CD4-positive, CD25-positive, alpha-beta regulatory T cell (primary cell): ENCODE data around the gene HNRNPCL1. TPM values are rescaled to one million over a fixed set of nuclear protein-coding genes. Genes with fewer than 3 reads are reported as not detected.

Experiments used
- polyA plus RNA-seq, 4 donors: library from polyadenylated mRNA; unstranded; fragments of 300-500 nt; fragmentation: Illumina TruSeq; gene quantifications; one replicate each; pipeline ENCODE4 v1.2.3, GENCODE V29; 2021
- total RNA-seq: library from RNA; stranded (reverse); gene quantifications from one replicate; pipeline ENCODE4 v1.2.3, GENCODE V29; 2022

HNRNPCL1 gene
- total and polyA plus RNA-seq, 5 donors from 2014 or later = 0.17 TPM; not detected in 4

Other genes with a start within 250 kb of the HNRNPCL1 start
- 15.2 TPM for gene DHRS3, start 230.5 kb downstream of the HNRNPCL1 start, total RNA-seq
- 10 to 100 TPM in 3 of 4 donors, 1 to 10 TPM in 1; 8.8 to 25.6 (median 16.1) TPM for gene DHRS3, start 230.5 kb downstream of the HNRNPCL1 start, polyA plus RNA-seq
- gene AADACL4, start 204.6 kb downstream of the HNRNPCL1 start, total RNA-seq = not detected
- not detected for gene AADACL4, start 204.6 kb downstream of the HNRNPCL1 start, polyA plus RNA-seq
- gene AADACL3, start 132.6 kb downstream of the HNRNPCL1 start, total RNA-seq = not detected
- gene AADACL3, start 132.6 kb downstream of the HNRNPCL1 start, polyA plus RNA-seq = not detected
- not detected for gene CFAP107, start 102.5 kb downstream of the HNRNPCL1 start, total RNA-seq
- not detected for gene CFAP107, start 102.5 kb downstream of the HNRNPCL1 start, polyA plus RNA-seq
- gene PRAMEF12, start 75.0 kb downstream of the HNRNPCL1 start, total RNA-seq = not detected
- gene PRAMEF12, start 75.0 kb downstream of the HNRNPCL1 start, polyA plus RNA-seq = not detected
- gene PRAMEF1, start 57.3 kb downstream of the HNRNPCL1 start, total RNA-seq = not detected
- not detected for gene PRAMEF1, start 57.3 kb downstream of the HNRNPCL1 start, polyA plus RNA-seq
- gene PRAMEF11, start 17.3 kb downstream of the HNRNPCL1 start, total RNA-seq = not detected
- not detected for gene PRAMEF11, start 17.3 kb downstream of the HNRNPCL1 start, polyA plus RNA-seq
- gene PRAMEF2, start 8.4 kb upstream of the HNRNPCL1 start, total RNA-seq = not detected
- gene PRAMEF2, start 8.4 kb upstream of the HNRNPCL1 start, polyA plus RNA-seq = not detected
- gene PRAMEF4, start 37.5 kb upstream of the HNRNPCL1 start, total RNA-seq = not detected
- not detected for gene PRAMEF4, start 37.5 kb upstream of the HNRNPCL1 start, polyA plus RNA-seq
- not detected for gene PRAMEF10, start 49.5 kb upstream of the HNRNPCL1 start, total RNA-seq
- not detected for gene PRAMEF10, start 49.5 kb upstream of the HNRNPCL1 start, polyA plus RNA-seq
- gene PRAMEF7, start 67.9 kb upstream of the HNRNPCL1 start, total RNA-seq = not detected
- gene PRAMEF7, start 67.9 kb upstream of the HNRNPCL1 start, polyA plus RNA-seq = not detected
- gene PRAMEF6, start 98.9 kb upstream of the HNRNPCL1 start, total RNA-seq = not detected
- gene PRAMEF6, start 98.9 kb upstream of the HNRNPCL1 start, polyA plus RNA-seq = not detected
- not detected for gene PRAMEF27, start 207.9 kb upstream of the HNRNPCL1 start, total RNA-seq
- not detected for gene PRAMEF27, start 207.9 kb upstream of the HNRNPCL1 start, polyA plus RNA-seq
- gene HNRNPCL3, start 212.0 kb upstream of the HNRNPCL1 start, total RNA-seq = not detected
- not detected for gene HNRNPCL3, start 212.0 kb upstream of the HNRNPCL1 start, polyA plus RNA-seq
- gene PRAMEF25, start 222.1 kb upstream of the HNRNPCL1 start, total RNA-seq = not detected
- gene PRAMEF25, start 222.1 kb upstream of the HNRNPCL1 start, polyA plus RNA-seq = not detected